OCI-LY7 (cell line): ENCODE measurements around the gene SEPTIN10. TPM values are rescaled to one million over a fixed set of nuclear protein-coding genes. Genes with fewer than 3 reads are reported as not detected.

Experiments
- BruUV-seq: library from RNA; stranded (reverse); fragments of 400-500 nt; replicated peaks from 2 replicates; lab custom pipeline; 2021; lab: Mats Ljungman, UMichigan
- CTCF ChIA-PET: fragments of 300-600 bp; sonication (Branson Sonifier 250); formaldehyde crosslinking; loops from one replicate; lab custom pipeline; 2022; ENCODE audit warnings: antibody characterized with exemption; ENCODE audit not compliant: unreplicated experiment; lab: Charles Lee
- POLR2A ChIA-PET: fragments of 300-600 bp; sonication (Branson Sonifier 250); formaldehyde crosslinking; loops from one replicate; lab custom pipeline; 2022; ENCODE audit warnings: antibody characterized with exemption; lab: Charles Lee
- DNase-seq: peaks from one replicate; pipeline ENCODE4 v3.0.0-alpha.2; 2015; ENCODE audit warnings: low spot score
- H2AFZ ChIP-seq: fragments of 200-600 bp; sonication (generic), shearing (Covaris generic); 2 replicates; pipeline ENCODE4 v1.6.1; 2014; ENCODE audit warnings: mild to moderate bottlenecking, antibody characterized with exemption, low read length, moderate library complexity
- H3K27ac ChIP-seq: fragments of 200-600 bp; sonication (generic); 2 replicates; pipeline ENCODE4 v1.5.1; 2014; ENCODE audit warnings: mixed run types, low read depth, mild to moderate bottlenecking, moderate library complexity, low read length, inconsistent platforms; ENCODE audit not compliant: poor library complexity, severe bottlenecking
- H3K36me3 ChIP-seq: fragments of 200-600 bp; sonication (generic); 2 replicates; pipeline ENCODE4 v1.6.1; 2014; ENCODE audit warnings: mild to moderate bottlenecking, antibody characterized with exemption, low read length, moderate library complexity, mixed read lengths; ENCODE audit not compliant: insufficient read depth
- H3K4me1 ChIP-seq: fragments of 200-600 bp; sonication (generic); 2 replicates; pipeline ENCODE4 v1.5.1; 2014; ENCODE audit warnings: mild to moderate bottlenecking, low read length; ENCODE audit not compliant: insufficient read depth, poor library complexity, severe bottlenecking
- H3K4me2 ChIP-seq: fragments of 200-600 bp; sonication (generic); 2 replicates; pipeline ENCODE4 v1.6.1; 2014; ENCODE audit warnings: mild to moderate bottlenecking, low read length
- H3K4me3 ChIP-seq: fragments of 200-600 bp; sonication (generic); 2 replicates; pipeline ENCODE4 v1.5.1; 2014; ENCODE audit warnings: mild to moderate bottlenecking, low read depth, low read length; ENCODE audit not compliant: poor library complexity, severe bottlenecking
- H3K79me2 ChIP-seq: fragments of 200-600 bp; sonication (generic); 2 replicates; pipeline ENCODE4 v1.6.1; 2016; ENCODE audit warnings: low read depth, mild to moderate bottlenecking, low read length, moderate library complexity, mixed read lengths; ENCODE audit not compliant: insufficient read depth
- H3K9me2 ChIP-seq: fragments of 200-600 bp; sonication (generic); 2 replicates; pipeline ENCODE4 v1.6.1; 2016; ENCODE audit warnings: mild to moderate bottlenecking, low read length, mixed read lengths; ENCODE audit not compliant: insufficient read depth
- H3K9me3 ChIP-seq: fragments of 200-600 bp; sonication (generic); 2 replicates; pipeline ENCODE4 v1.6.1; 2014; ENCODE audit warnings: mild to moderate bottlenecking, mixed run types, low read length, mixed read lengths
- H4K20me1 ChIP-seq: fragments of 200-600 bp; sonication (generic); 2 replicates; pipeline ENCODE4 v1.6.1; 2014; ENCODE audit warnings: mild to moderate bottlenecking, antibody characterized with exemption, low read length, moderate library complexity, mixed read lengths; ENCODE audit not compliant: insufficient read depth
- CTCF ChIP-seq: fragments of 200-600 bp; sonication (generic); conservative IDR thresholded peaks from 2 replicates; pipeline ENCODE4 v1.5.1; 2014; ENCODE audit warnings: mild to moderate bottlenecking, antibody characterized with exemption, low read length, moderate library complexity, mixed read lengths
- EZH2phosphoT487 ChIP-seq: fragments of 200-600 bp; sonication (generic); IDR thresholded peaks from 2 replicates; pipeline ENCODE4 v1.6.1; 2018; ENCODE audit warnings: low read depth, borderline replicate concordance, mild to moderate bottlenecking, mixed run types, antibody characterized with exemption, low read length, moderate library complexity, mixed read lengths
- intact Hi-C: fragments of 100-400 bp; cut with micrococcal nuclease; formaldehyde crosslinking; loops from one replicate; pipeline ENCODE4 v1.10.0; 2022; ENCODE audit not compliant: unreplicated experiment
- total RNA-seq, 2 experiments: library from RNA; depleted of rRNA in 1 of 2; stranded (reverse); fragments of >200 nt in 1 of 2; shearing (Covaris generic) in 1 of 2; gene quantifications; 2 replicates each; pipeline ENCODE4 v1.2.3, GENCODE V29; 2014 to 2022

Gene SEPTIN10
- total RNA-seq, 2 experiments from 2014 or later: not detected

GRCh38 chr2:109497463-109497862 lies 116.3 kb downstream of the SEPTIN10 start:
- Histone ChIP-seq H3K27ac (no peak overlapping the region), H4K20me1 (no peaks in the 10 kb centered on the region), H3K9me3 (no peaks in the 10 kb centered on the region), H3K4me2 (no peak overlapping the region), H3K4me1 (no peaks in the 10 kb centered on the region), H3K4me3 (no peak overlapping the region), H2AFZ (no peak overlapping the region), H3K36me3 (no peaks in the 10 kb centered on the region), H3K79me2 (no peaks in the 10 kb centered on the region), H3K9me2 (no peaks in the 10 kb centered on the region)
- intact Hi-C loops: no loop called here
- no TSS peak for BruUV-seq
- POLR2A ChIA-PET: no interaction called here
- DNase-seq: no peak
- CTCF ChIA-PET: no interaction called here
- no peak for TF ChIP-seq CTCF
- no peak for TF ChIP-seq EZH2phosphoT487

- H3K36me3 ChIP-seq: no peaks in the 10 kb centered on the region
- H3K4me1 ChIP-seq: no peaks in the 10 kb centered on the region
- no peak overlapping the region for H3K4me2 ChIP-seq
- H3K4me3 ChIP-seq: no peak overlapping the region
- ChIA-PET POLR2A (no interaction called here), CTCF (no interaction called here)
- no peaks in the 10 kb centered on the region for H3K79me2 ChIP-seq
- intact Hi-C loops: no loop called here
- no TSS peak for BruUV-seq
- H4K20me1 ChIP-seq: no peaks in the 10 kb centered on the region
- TF ChIP-seq EZH2phosphoT487: no peak
- TF ChIP-seq CTCF: no peak
- no peak overlapping the region for H2AFZ ChIP-seq
- no peaks in the 10 kb centered on the region for H3K9me2 ChIP-seq
- no peaks in the 10 kb centered on the region for H3K9me3 ChIP-seq
- DNase-seq: no peak
- H3K27ac ChIP-seq: no peak overlapping the region
Measured at GRCh38 chr2:109494351-109494750, 119.4 kb downstream of the SEPTIN10 start.

GRCh38 chr2:109493176-109493935 lies 120.4 kb downstream of the SEPTIN10 start:
- ChIA-PET POLR2A (no interaction called here), CTCF (no interaction called here)
- TF ChIP-seq EZH2phosphoT487 (no peak), CTCF (no peak)

More at GRCh38 chr2:109493176-109493935, 120.4 kb downstream of the SEPTIN10 start:
- no peak overlapping the region for H3K27ac ChIP-seq
- H4K20me1 ChIP-seq: no peaks in the 10 kb centered on the region
- H3K36me3 ChIP-seq: no peaks in the 10 kb centered on the region
- H3K4me2 ChIP-seq: no peak overlapping the region
- H3K79me2 ChIP-seq: no peaks in the 10 kb centered on the region
- H3K9me2 ChIP-seq: no peaks in the 10 kb centered on the region
- no peaks in the 10 kb centered on the region for H3K4me1 ChIP-seq
- no peak for DNase-seq
- no peaks in the 10 kb centered on the region for H3K9me3 ChIP-seq
- no peak overlapping the region for H3K4me3 ChIP-seq
- H2AFZ ChIP-seq: no peak overlapping the region
- BruUV-seq: no TSS peak
- intact Hi-C loops: no loop called here
